HepG2 (cell line): ENCODE data around the gene AKAP6. TPM values are rescaled to one million over a fixed set of nuclear protein-coding genes. Genes with fewer than 3 reads are reported as not detected.

ENCODE experiments used
- ATAC-seq: fragments of 200-7000 bp; cut with Tn5 transposase; 3 replicates; pipeline ENCODE4 v1.9.1; 2020; ENCODE audit warnings: mild to moderate bottlenecking, moderate library complexity
- BruUV-seq: library from RNA; stranded (reverse); fragments of 400-500 nt; replicated peaks from 2 replicates; lab custom pipeline; 2021; lab: Mats Ljungman, UMichigan
- CTCF ChIA-PET: fragments of 300-600 bp; formaldehyde crosslinking; extraction: SDS; loops from one replicate; lab custom pipeline; 2021; ENCODE audit warnings: low total read pairs, inconsistent platforms, low intra/inter-chr PET ratio; lab: Yijun Ruan, JAX
- POLR2A ChIA-PET: fragments of 350-600 bp; sonication (Branson Sonifier 250); formaldehyde crosslinking; loops from one replicate; lab custom pipeline; 2020; ENCODE audit warnings: antibody characterized with exemption, inconsistent platforms; lab: Yijun Ruan, JAX
- DNase-seq: peaks from one replicate; pipeline ENCODE4 v3.0.0-alpha.2; 2015; ENCODE audit warnings: low spot score
- FAIRE-seq: peaks from 3 replicates; lab custom pipeline; 2011; peaks lifted over from hg19 to GRCh38; lab: Jason Lieb, UNC
- H2AFZ ChIP-seq: one replicate; pipeline ENCODE4 v1.6.1; 2011; ENCODE audit warnings: low read length, inconsistent platforms
- H3K27ac ChIP-seq: fragments of 300-600 bp; 3 replicates; pipeline ENCODE4 v1.8.0; 2011; ENCODE audit warnings: mixed run types, mild to moderate bottlenecking, mixed read lengths, low read length, inconsistent platforms; ENCODE audit not compliant: insufficient read depth; ENCODE audit errors: extremely low read length
- H3K27me3 ChIP-seq, 2 experiments: fragments of 200-600 bp in 1 of 2; 2 replicates in 1 of 2; 3 replicates in 1 of 2; pipeline versions ENCODE4 v1.6.0 to v1.8.0; 2011; ENCODE audit warnings: low read length in 2 of 2, mild to moderate bottlenecking in 2 of 2, moderate library complexity in 2 of 2, inconsistent platforms in 1 of 2; ENCODE audit not compliant: insufficient read depth in 2 of 2, control insufficient read depth in 1 of 2
- H3K36me3 ChIP-seq, 2 experiments: fragments of 200-600 bp in 1 of 2; replicated peaks in 1 of 2; 2 replicates in 1 of 2; 3 replicates in 1 of 2; pipeline versions ENCODE4 v1.5.1 to v1.8.0; 2011; ENCODE audit warnings: low read length in 2 of 2, inconsistent platforms in 1 of 2; ENCODE audit not compliant: insufficient read depth in 2 of 2, control insufficient read depth in 1 of 2
- H3K4me1 ChIP-seq: 2 replicates; pipeline ENCODE4 v1.5.1; 2012; ENCODE audit warnings: low read length, inconsistent platforms; ENCODE audit not compliant: insufficient read depth
- H3K4me2 ChIP-seq: 2 replicates; pipeline ENCODE4 v1.6.0; 2011; ENCODE audit warnings: low read depth, low read length, inconsistent platforms
- H3K4me3 ChIP-seq, 3 experiments: fragments of 200-600 bp in 1 of 3; sonication (generic), shearing (Covaris generic) in 1 of 3; replicated peaks in 1 of 3; 2 replicates each; pipeline ENCODE4 v1.5.1; 2011 to 2016; ENCODE audit warnings: low read length in 3 of 3, inconsistent platforms in 2 of 3, low read depth in 2 of 3, mild to moderate bottlenecking in 2 of 3, control low read depth in 1 of 3, mixed read lengths in 1 of 3; ENCODE audit not compliant: insufficient read depth in 1 of 3
- H3K79me2 ChIP-seq: one replicate; pipeline ENCODE4 v1.6.1; 2011; ENCODE audit warnings: low read length, inconsistent platforms; ENCODE audit not compliant: insufficient read depth
- H3K9ac ChIP-seq: 2 replicates; pipeline ENCODE4 v1.6.0; 2011; ENCODE audit warnings: mild to moderate bottlenecking, low read depth, low read length, inconsistent platforms; ENCODE audit not compliant: insufficient read depth
- H3K9me3 ChIP-seq: 2 replicates; pipeline ENCODE4 v1.5.1; 2012; ENCODE audit warnings: mild to moderate bottlenecking, low read length
- H4K20me1 ChIP-seq: 2 replicates; pipeline ENCODE4 v1.6.0; 2011; ENCODE audit warnings: inconsistent platforms, mild to moderate bottlenecking, low read length, moderate library complexity; ENCODE audit not compliant: insufficient read depth
- CREB1 ChIP-seq, 2 experiments: fragments of 450-650 bp in 1 of 2; IDR thresholded peaks; 2 replicates each; pipeline ENCODE4 v1.6.1; 2016 to 2017; ENCODE audit warnings: control low read depth in 1 of 2, mild to moderate bottlenecking in 1 of 2, missing compliant biosample characterization in 1 of 2, missing genetic modification characterization in 1 of 2
- ERF ChIP-seq: IDR thresholded peaks from 2 replicates; pipeline ENCODE4 v1.6.1; 2018; ENCODE audit warnings: missing biosample characterization, missing genetic modification reagents
- KAT8 ChIP-seq: IDR thresholded peaks from 2 replicates; pipeline ENCODE4 v1.6.1; 2016; ENCODE audit warnings: missing genetic modification reagents, missing compliant biosample characterization
- MAF1 ChIP-seq: sonication (generic); formaldehyde crosslinking; IDR thresholded peaks from 2 replicates; pipeline ENCODE4 v1.5.0; 2020; ENCODE audit warnings: missing genetic modification reagents, borderline replicate concordance
- PCBP1 ChIP-seq: fragments of 200-400 bp; formaldehyde crosslinking; IDR thresholded peaks from 2 replicates; pipeline ENCODE4 v1.6.1; 2017; ENCODE audit warnings: mild to moderate bottlenecking, low read depth, low read length, borderline replicate concordance
- ZBTB21 ChIP-seq: sonication (generic); formaldehyde crosslinking; IDR thresholded peaks from 2 replicates; pipeline ENCODE4 v1.4.0; 2020; ENCODE audit warnings: missing genetic modification reagents
- ZFY ChIP-seq: sonication (generic); formaldehyde crosslinking; IDR thresholded peaks from 2 replicates; pipeline ENCODE4 v1.4.0; 2020; ENCODE audit warnings: missing genetic modification reagents
- ZMYM4 ChIP-seq: sonication (generic); formaldehyde crosslinking; IDR thresholded peaks from 2 replicates; pipeline ENCODE4 v1.8.1; 2023; ENCODE audit warnings: mild to moderate bottlenecking, missing genetic modification reagents
- ZNF30 ChIP-seq: sonication (generic); formaldehyde crosslinking; IDR thresholded peaks from 2 replicates; pipeline ENCODE4 v1.5.0; 2020; ENCODE audit warnings: mild to moderate bottlenecking, missing genetic modification reagents
- ZNF34 ChIP-seq: sonication (generic); formaldehyde crosslinking; IDR thresholded peaks from 2 replicates; pipeline ENCODE4 v1.4.0; 2020; ENCODE audit warnings: mild to moderate bottlenecking, missing genetic modification reagents, borderline replicate concordance
- ZNF484 ChIP-seq: sonication (generic); formaldehyde crosslinking; IDR thresholded peaks from 2 replicates; pipeline ENCODE4 v1.5.1; 2020; ENCODE audit warnings: mild to moderate bottlenecking, low read depth, missing genetic modification reagents, borderline replicate concordance
- ZNF83 ChIP-seq: sonication (generic); formaldehyde crosslinking; IDR thresholded peaks from 2 replicates; pipeline ENCODE4 v1.4.0; 2020; ENCODE audit warnings: missing genetic modification reagents, mild to moderate bottlenecking, borderline replicate concordance
- WGBS: methylation state at CpG from one replicate; pipeline ENCODE4 v1.1.6; 2017; ENCODE audit warnings: low lambda C conversion rate; 5-methylcytosine and 5-hydroxymethylcytosine counted together
- in situ Hi-C: cut with HindIII; loops from 2 replicates; pipeline ENCODE4 v1.10.0; 2017; ENCODE audit warnings: low pct_unique_long_range_greater_than_20kb; ENCODE audit not compliant: extremely low pct_ligation_motif_present
- intact Hi-C: fragments of 100-400 bp; cut with micrococcal nuclease; formaldehyde crosslinking; loops from one replicate; pipeline ENCODE4 v1.10.0; 2022; ENCODE audit not compliant: unreplicated experiment
- polyA plus RNA-seq, 8 experiments: library from polyadenylated mRNA; depleted of rRNA in 3 of 8; stranded (reverse) in 7 of 8; unstranded in 1 of 8; fragments of >200 nt; fragmentation: Illumina TruSeq in 4 of 8; extraction: Trizol in 4 of 8; gene quantifications; 2 replicates each; pipeline versions ENCODE4 v1.2.1 to v1.2.3, GENCODE V29; 2011 to 2016; ENCODE audit warnings: low read depth in 4 of 8, missing spikeins in 1 of 8, mixed read lengths in 1 of 8; ENCODE audit not compliant: insufficient read depth in 1 of 8
- total RNA-seq, 5 experiments: library from RNA; depleted of rRNA; stranded (reverse); fragments of >200 nt; fragmentation: Illumina TruSeq; extraction: Trizol; gene quantifications; 2 replicates each; pipeline ENCODE4 v1.2.3, GENCODE V29; 2016; ENCODE audit warnings: low read depth in 1 of 5
- TF ChIP-seq, protein P1 (sequence below): sonication (generic); formaldehyde crosslinking; IDR thresholded peaks from 2 replicates; pipeline ENCODE4 v1.9.0; 2021; ENCODE audit warnings: missing genetic modification reagents, borderline replicate concordance
- TF ChIP-seq, protein P2 (sequence below): sonication (generic); formaldehyde crosslinking; conservative IDR thresholded peaks from 2 replicates; pipeline ENCODE4 v1.8.1; 2023; ENCODE audit warnings: missing genetic modification reagents
- TF ChIP-seq, protein P3 (sequence below): sonication (generic); formaldehyde crosslinking; IDR thresholded peaks from 2 replicates; pipeline ENCODE4 v1.5.1; 2020; ENCODE audit warnings: mild to moderate bottlenecking, missing genetic modification reagents, moderate library complexity

Gene AKAP6
- total and polyA plus RNA-seq, 2 of the 13 experiments (the other 11 are each of a cell fraction or from before 2014, with no cell fraction given): 1.4 TPM

DNA sequence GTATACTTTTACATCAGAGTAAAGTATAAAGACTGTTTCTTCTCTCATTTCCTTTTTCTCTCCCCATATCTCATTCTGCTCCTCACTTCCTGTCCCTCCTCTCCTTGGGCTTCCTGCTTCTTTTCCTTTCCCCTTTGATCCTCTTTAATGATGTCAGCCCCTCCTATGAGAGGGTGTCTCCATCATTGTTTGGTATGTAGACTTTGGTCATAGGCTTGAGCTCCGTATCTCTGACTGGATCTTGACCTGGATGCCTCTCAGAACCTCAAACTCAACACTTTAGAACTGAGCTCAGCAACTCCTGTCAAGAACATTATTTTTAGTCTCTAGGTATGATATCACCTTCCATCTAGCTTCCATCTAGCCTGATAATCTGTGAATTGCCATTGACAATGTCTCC, 50.3 kb downstream of the AKAP6 start (continued):
- peak; percentile 73; the same call in 1 of the 2 replicates for TF ChIP-seq ZBTB21
- TF ChIP-seq, protein P1, sequence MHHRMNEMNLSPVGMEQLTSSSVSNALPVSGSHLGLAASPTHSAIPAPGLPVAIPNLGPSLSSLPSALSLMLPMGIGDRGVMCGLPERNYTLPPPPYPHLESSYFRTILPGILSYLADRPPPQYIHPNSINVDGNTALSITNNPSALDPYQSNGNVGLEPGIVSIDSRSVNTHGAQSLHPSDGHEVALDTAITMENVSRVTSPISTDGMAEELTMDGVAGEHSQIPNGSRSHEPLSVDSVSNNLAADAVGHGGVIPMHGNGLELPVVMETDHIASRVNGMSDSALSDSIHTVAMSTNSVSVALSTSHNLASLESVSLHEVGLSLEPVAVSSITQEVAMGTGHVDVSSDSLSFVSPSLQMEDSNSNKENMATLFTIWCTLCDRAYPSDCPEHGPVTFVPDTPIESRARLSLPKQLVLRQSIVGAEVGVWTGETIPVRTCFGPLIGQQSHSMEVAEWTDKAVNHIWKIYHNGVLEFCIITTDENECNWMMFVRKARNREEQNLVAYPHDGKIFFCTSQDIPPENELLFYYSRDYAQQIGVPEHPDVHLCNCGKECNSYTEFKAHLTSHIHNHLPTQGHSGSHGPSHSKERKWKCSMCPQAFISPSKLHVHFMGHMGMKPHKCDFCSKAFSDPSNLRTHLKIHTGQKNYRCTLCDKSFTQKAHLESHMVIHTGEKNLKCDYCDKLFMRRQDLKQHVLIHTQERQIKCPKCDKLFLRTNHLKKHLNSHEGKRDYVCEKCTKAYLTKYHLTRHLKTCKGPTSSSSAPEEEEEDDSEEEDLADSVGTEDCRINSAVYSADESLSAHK (CRISPR knock-in tag): no peak
- TF ChIP-seq KAT8 (CRISPR knock-in tag): no peak
- TF ChIP-seq CREB1 (IDR thresholded peaks at IDR 0.05): peak; percentile 89
- no peak for TF ChIP-seq CREB1 (CRISPR knock-in tag; IDR thresholded peaks at IDR 0.05)
- TF ChIP-seq ZMYM4 (CRISPR knock-in tag): no peak

DNA sequence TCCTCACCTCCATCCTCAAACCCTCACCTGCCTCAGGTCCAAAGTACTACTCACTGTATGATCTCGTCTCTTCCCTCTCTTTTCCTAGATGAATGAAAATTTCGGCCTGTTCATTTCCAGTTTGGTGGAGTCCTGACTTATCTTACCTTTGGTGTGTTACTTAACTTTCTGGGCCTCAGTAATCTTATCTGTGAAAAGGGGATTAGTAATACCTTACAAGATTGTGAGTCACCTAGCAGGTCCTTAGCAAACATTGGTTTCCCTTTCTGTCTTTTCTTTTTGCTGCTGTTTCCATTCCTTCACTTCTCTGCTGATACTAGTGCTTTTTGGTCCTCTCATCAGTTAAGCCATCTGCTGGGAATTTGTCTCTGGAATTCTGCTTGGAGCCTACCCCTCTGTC, 52.8 kb downstream of the AKAP6 start:
- POLR2A ChIA-PET: no interaction called here
- Histone ChIP-seq H3K9ac (no peak overlapping the region), H3K4me2 (no peak overlapping the region), H3K9me3 (no peaks in the 10 kb centered on the region), H3K27me3 (0 out of 5 replicates have a peak, but pooled peaks cover 0 to 1% of the 10 kb centered on the region in 2 experiments), H3K36me3 (no peaks in the 10 kb centered on the region), H3K79me2 (no peaks in the 10 kb centered on the region), H3K4me1 (no peaks in the 10 kb centered on the region), H2AFZ (no peak overlapping the region), H3K27ac (no peak overlapping the region), H4K20me1 (no peaks in the 10 kb centered on the region), H3K4me3 (no peak overlapping the region)
- no peak for FAIRE-seq
- no peak for DNase-seq
- under 1% methylated on average over 2 of the region's 2 CpGs for WGBS
- no peak for ATAC-seq
- in situ Hi-C loops: no loop called here
- TF ChIP-seq, protein P2, sequence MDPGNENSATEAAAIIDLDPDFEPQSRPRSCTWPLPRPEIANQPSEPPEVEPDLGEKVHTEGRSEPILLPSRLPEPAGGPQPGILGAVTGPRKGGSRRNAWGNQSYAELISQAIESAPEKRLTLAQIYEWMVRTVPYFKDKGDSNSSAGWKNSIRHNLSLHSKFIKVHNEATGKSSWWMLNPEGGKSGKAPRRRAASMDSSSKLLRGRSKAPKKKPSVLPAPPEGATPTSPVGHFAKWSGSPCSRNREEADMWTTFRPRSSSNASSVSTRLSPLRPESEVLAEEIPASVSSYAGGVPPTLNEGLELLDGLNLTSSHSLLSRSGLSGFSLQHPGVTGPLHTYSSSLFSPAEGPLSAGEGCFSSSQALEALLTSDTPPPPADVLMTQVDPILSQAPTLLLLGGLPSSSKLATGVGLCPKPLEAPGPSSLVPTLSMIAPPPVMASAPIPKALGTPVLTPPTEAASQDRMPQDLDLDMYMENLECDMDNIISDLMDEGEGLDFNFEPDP (CRISPR knock-in tag): no peak
- TF ChIP-seq ZFY (CRISPR knock-in tag) (no peak), ZNF34 (CRISPR knock-in tag) (no peak), MAF1 (CRISPR knock-in tag) (no peak), ZNF30 (CRISPR knock-in tag) (no peak), ZNF484 (no peak), ZNF83 (CRISPR knock-in tag) (no peak), ERF (CRISPR knock-in tag) (no peak), PCBP1 (no peak)
- TF ChIP-seq, protein P3, sequence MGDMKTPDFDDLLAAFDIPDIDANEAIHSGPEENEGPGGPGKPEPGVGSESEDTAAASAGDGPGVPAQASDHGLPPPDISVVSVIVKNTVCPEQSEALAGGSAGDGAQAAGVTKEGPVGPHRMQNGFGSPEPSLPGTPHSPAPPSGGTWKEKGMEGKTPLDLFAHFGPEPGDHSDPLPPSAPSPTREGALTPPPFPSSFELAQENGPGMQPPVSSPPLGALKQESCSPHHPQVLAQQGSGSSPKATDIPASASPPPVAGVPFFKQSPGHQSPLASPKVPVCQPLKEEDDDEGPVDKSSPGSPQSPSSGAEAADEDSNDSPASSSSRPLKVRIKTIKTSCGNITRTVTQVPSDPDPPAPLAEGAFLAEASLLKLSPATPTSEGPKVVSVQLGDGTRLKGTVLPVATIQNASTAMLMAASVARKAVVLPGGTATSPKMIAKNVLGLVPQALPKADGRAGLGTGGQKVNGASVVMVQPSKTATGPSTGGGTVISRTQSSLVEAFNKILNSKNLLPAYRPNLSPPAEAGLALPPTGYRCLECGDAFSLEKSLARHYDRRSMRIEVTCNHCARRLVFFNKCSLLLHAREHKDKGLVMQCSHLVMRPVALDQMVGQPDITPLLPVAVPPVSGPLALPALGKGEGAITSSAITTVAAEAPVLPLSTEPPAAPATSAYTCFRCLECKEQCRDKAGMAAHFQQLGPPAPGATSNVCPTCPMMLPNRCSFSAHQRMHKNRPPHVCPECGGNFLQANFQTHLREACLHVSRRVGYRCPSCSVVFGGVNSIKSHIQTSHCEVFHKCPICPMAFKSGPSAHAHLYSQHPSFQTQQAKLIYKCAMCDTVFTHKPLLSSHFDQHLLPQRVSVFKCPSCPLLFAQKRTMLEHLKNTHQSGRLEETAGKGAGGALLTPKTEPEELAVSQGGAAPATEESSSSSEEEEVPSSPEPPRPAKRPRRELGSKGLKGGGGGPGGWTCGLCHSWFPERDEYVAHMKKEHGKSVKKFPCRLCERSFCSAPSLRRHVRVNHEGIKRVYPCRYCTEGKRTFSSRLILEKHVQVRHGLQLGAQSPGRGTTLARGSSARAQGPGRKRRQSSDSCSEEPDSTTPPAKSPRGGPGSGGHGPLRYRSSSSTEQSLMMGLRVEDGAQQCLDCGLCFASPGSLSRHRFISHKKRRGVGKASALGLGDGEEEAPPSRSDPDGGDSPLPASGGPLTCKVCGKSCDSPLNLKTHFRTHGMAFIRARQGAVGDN (CRISPR knock-in tag): no peak
- intact Hi-C loops: no loop called here
- BruUV-seq: no TSS peak
- CTCF ChIA-PET: no interaction called here
